CD1c-positive myeloid dendritic cell (primary cell): ENCODE results near the gene HOXA3.
A peak's percentile ranks its signal among the peaks of the same experiment; 100 is the strongest.

Experiments
- DNase-seq: peaks from one replicate; pipeline ENCODE4 v3.0.0-alpha.2; 2016; ENCODE audit errors: extremely low spot score

Gene HOXA3

GRCh38 chr7:27177795-27178320 lies 25.5 kb upstream of the HOXA3 start:
- no peak for DNase-seq

GRCh38 chr7:27176962-27177794 lies 24.8 kb upstream of the HOXA3 start:
- no peak for DNase-seq

GRCh38 chr7:27176524-27176845 lies 24.1 kb upstream of the HOXA3 start:
- DNase-seq: no peak

- no peak for DNase-seq
These were observed 23.5 kb upstream of the HOXA3 start for GRCh38 chr7:27175626-27176523.

- no peak for DNase-seq
These were observed 22.7 kb upstream of the HOXA3 start for GRCh38 chr7:27174874-27175625.

GRCh38 chr7:27173956-27174873 lies 21.8 kb upstream of the HOXA3 start, which contains the start of gene HOXA10:
HOXA10 (minus strand) TSS chr7:27174320; CDS start chr7:27174306, 14 bp downstream.
- DNase-seq: no peak

- peak; percentile 76 for DNase-seq
These were observed 21.1 kb upstream of the HOXA3 start for GRCh38 chr7:27173511-27173955.

- no peak for DNase-seq
These were observed 20.6 kb upstream of the HOXA3 start for GRCh38 chr7:27172823-27173510.

GRCh38 chr7:27172315-27172774 lies 20.0 kb upstream of the HOXA3 start:
- DNase-seq: no peak

- no peak for DNase-seq
These were observed 19.4 kb upstream of the HOXA3 start for GRCh38 chr7:27171637-27172314.

- DNase-seq: no peak
These were observed 18.9 kb upstream of the HOXA3 start for GRCh38 chr7:27171325-27171636.

- no peak for DNase-seq
These were observed 18.3 kb upstream of the HOXA3 start for GRCh38 chr7:27170426-27171324.

- no peak for DNase-seq
These were observed 17.5 kb upstream of the HOXA3 start for GRCh38 chr7:27169658-27170425.

GRCh38 chr7:27168265-27168947 lies 16.0 kb upstream of the HOXA3 start:
- DNase-seq: no peak

- DNase-seq: no peak
These were observed 15.5 kb upstream of the HOXA3 start for GRCh38 chr7:27167916-27168264.

- DNase-seq: no peak
These were observed 14.4 kb upstream of the HOXA3 start for GRCh38 chr7:27166531-27167505.
